Dendritic cell treated with granulocyte-macrophage colony-stimulating factor and Interleukin-4, amounts not matched to agents 40 ng/mL and 50 ng/mL, for 4 days (primary cell): ENCODE measurements around the gene SNF8.

Experiments used
- H3K27ac Mint-ChIP-seq: one replicate; pipeline ENCODE4 v1.8.0; 2022; ENCODE audit warnings: mild to moderate bottlenecking, mixed read lengths
- H3K27me3 Mint-ChIP-seq: one replicate; pipeline ENCODE4 v1.8.0; 2022; ENCODE audit warnings: mild to moderate bottlenecking, mixed read lengths
- H3K36me3 Mint-ChIP-seq: one replicate; pipeline ENCODE4 v1.8.0; 2022; ENCODE audit warnings: low read depth, mixed read lengths
- H3K4me1 Mint-ChIP-seq: one replicate; pipeline ENCODE4 v1.8.0; 2022; ENCODE audit warnings: low read depth, mixed read lengths
- H3K4me3 Mint-ChIP-seq: one replicate; pipeline ENCODE4 v1.8.0; 2022; ENCODE audit warnings: mild to moderate bottlenecking, moderate library complexity, mixed read lengths
- H3K9me3 Mint-ChIP-seq: one replicate; pipeline ENCODE4 v1.8.0; 2022; ENCODE audit warnings: mixed read lengths
- intact Hi-C: fragments of 100-400 bp; cut with micrococcal nuclease; formaldehyde crosslinking; loops from one replicate; pipeline ENCODE4 v1.15.0; 2022

Gene SNF8

GRCh38 chr17:48944515-48945260 lies at the start of gene SNF8:
Gene SNF8 (minus strand): TSS chr17:48944842. CDS start chr17:48944734, 108 bp downstream.
- intact Hi-C loops: loop anchor here (1.0 to 2.0 kb wide), 2 partner anchors 36 to 52 kb away; partner anchors contain the start of genes ATP5MC1 and UBE2Z
- Mint-ChIP-seq H3K27me3 (peaks cover 17% of the 10 kb centered on the region), H3K9me3 (no peaks in the 10 kb centered on the region), H3K4me1 (peaks cover 19% of the 10 kb centered on the region), H3K36me3 (peaks cover 39% of the 10 kb centered on the region), H3K27ac (peak within 1 kb of the TSS; percentile 92), H3K4me3 (peak within 1 kb of the TSS; percentile 98)

- peaks cover 28% of the 10 kb centered on the region for H3K4me1 Mint-ChIP-seq
- no peaks in the 10 kb centered on the region for H3K9me3 Mint-ChIP-seq
- no peak overlapping the region for H3K4me3 Mint-ChIP-seq
- no peaks in the 10 kb centered on the region for H3K36me3 Mint-ChIP-seq
- no peak overlapping the region for H3K27ac Mint-ChIP-seq
- peaks cover 78% of the 10 kb centered on the region for H3K27me3 Mint-ChIP-seq
- intact Hi-C loops: no loop called here
Observed at GRCh38 chr17:48993951-48994350, 49.3 kb upstream of the SNF8 start.

- intact Hi-C loops: no loop called here
- Mint-ChIP-seq H3K27ac (no peak overlapping the region), H3K36me3 (no peaks in the 10 kb centered on the region), H3K4me3 (no peak overlapping the region), H3K9me3 (no peaks in the 10 kb centered on the region), H3K27me3 (peaks cover 76% of the 10 kb centered on the region), H3K4me1 (peaks cover 23% of the 10 kb centered on the region)
Observed at GRCh38 chr17:48993305-48993704, 48.7 kb upstream of the SNF8 start.

GRCh38 chr17:48992444-48992843 lies 47.8 kb upstream of the SNF8 start:
- Mint-ChIP-seq H3K36me3 (no peaks in the 10 kb centered on the region), H3K4me1 (peaks cover 14% of the 10 kb centered on the region), H3K4me3 (no peak overlapping the region), H3K9me3 (no peaks in the 10 kb centered on the region), H3K27ac (no peak overlapping the region), H3K27me3 (peaks cover 72% of the 10 kb centered on the region)
- intact Hi-C loops: no loop called here

GRCh38 chr17:48990882-48991357 lies 46.3 kb upstream of the SNF8 start:
- Mint-ChIP-seq H3K27ac (no peak overlapping the region), H3K4me1 (no peaks in the 10 kb centered on the region)

GRCh38 chr17:48989100-48989499 lies 44.5 kb upstream of the SNF8 start:
- H3K27me3 Mint-ChIP-seq: peaks cover 59% of the 10 kb centered on the region

More at GRCh38 chr17:48990882-48991357, 46.3 kb upstream of the SNF8 start:
- H3K36me3 Mint-ChIP-seq: no peaks in the 10 kb centered on the region
- H3K27me3 Mint-ChIP-seq: peaks cover 64% of the 10 kb centered on the region
- intact Hi-C loops: no loop called here
- H3K9me3 Mint-ChIP-seq: no peaks in the 10 kb centered on the region
- no peak overlapping the region for H3K4me3 Mint-ChIP-seq

GRCh38 chr17:48985436-48986245 lies 41.0 kb upstream of the SNF8 start:
- Mint-ChIP-seq H3K27ac (no peak overlapping the region), H3K9me3 (peaks cover 8% of the 10 kb centered on the region), H3K4me3 (no peak overlapping the region)

More at GRCh38 chr17:48989100-48989499, 44.5 kb upstream of the SNF8 start:
- H3K27ac Mint-ChIP-seq: no peak overlapping the region
- H3K9me3 Mint-ChIP-seq: no peaks in the 10 kb centered on the region
- intact Hi-C loops: no loop called here
- H3K36me3 Mint-ChIP-seq: no peaks in the 10 kb centered on the region
- H3K4me3 Mint-ChIP-seq: no peak overlapping the region
- no peaks in the 10 kb centered on the region for H3K4me1 Mint-ChIP-seq

GRCh38 chr17:48981927-48982539 lies 37.4 kb upstream of the SNF8 start:
- no peaks in the 10 kb centered on the region for H3K4me1 Mint-ChIP-seq
- H3K36me3 Mint-ChIP-seq: no peaks in the 10 kb centered on the region
- intact Hi-C loops: no loop called here
- no peak overlapping the region for H3K27ac Mint-ChIP-seq
- no peak overlapping the region for H3K4me3 Mint-ChIP-seq
- peaks cover 56% of the 10 kb centered on the region for H3K27me3 Mint-ChIP-seq
- peaks cover 8% of the 10 kb centered on the region for H3K9me3 Mint-ChIP-seq

More at GRCh38 chr17:48985436-48986245, 41.0 kb upstream of the SNF8 start:
- Mint-ChIP-seq H3K4me1 (no peaks in the 10 kb centered on the region), H3K36me3 (no peaks in the 10 kb centered on the region), H3K27me3 (peaks cover 65% of the 10 kb centered on the region)
- intact Hi-C loops: no loop called here

- Mint-ChIP-seq H3K36me3 (no peaks in the 10 kb centered on the region), H3K27ac (no peak overlapping the region), H3K27me3 (peaks cover 71% of the 10 kb centered on the region), H3K4me1 (peaks cover 5% of the 10 kb centered on the region), H3K4me3 (no peak overlapping the region), H3K9me3 (no peaks in the 10 kb centered on the region)
- intact Hi-C loops: no loop called here
Observed at GRCh38 chr17:48973806-48974205, 29.2 kb upstream of the SNF8 start.

GRCh38 chr17:48972749-48973097 lies 28.1 kb upstream of the SNF8 start:
- Mint-ChIP-seq H3K4me3 (no peak overlapping the region), H3K36me3 (no peaks in the 10 kb centered on the region), H3K9me3 (no peaks in the 10 kb centered on the region), H3K27me3 (peaks cover 76% of the 10 kb centered on the region), H3K27ac (no peak overlapping the region), H3K4me1 (peaks cover 5% of the 10 kb centered on the region)
- intact Hi-C loops: no loop called here

- Mint-ChIP-seq H3K4me3 (no peak overlapping the region), H3K27ac (no peak overlapping the region), H3K9me3 (no peaks in the 10 kb centered on the region), H3K27me3 (peaks cover 70% of the 10 kb centered on the region), H3K36me3 (no peaks in the 10 kb centered on the region), H3K4me1 (peaks cover 5% of the 10 kb centered on the region)
- intact Hi-C loops: no loop called here
Observed at GRCh38 chr17:48970865-48971687, 26.4 kb upstream of the SNF8 start.

GRCh38 chr17:48970224-48970623 lies 25.6 kb upstream of the SNF8 start:
- Mint-ChIP-seq H3K36me3 (no peaks in the 10 kb centered on the region), H3K9me3 (no peaks in the 10 kb centered on the region), H3K4me1 (peaks cover 5% of the 10 kb centered on the region), H3K27ac (no peak overlapping the region), H3K4me3 (no peak overlapping the region), H3K27me3 (peaks cover 67% of the 10 kb centered on the region)
- intact Hi-C loops: no loop called here

GRCh38 chr17:48961516-48962233 lies 17.0 kb upstream of the SNF8 start:
- intact Hi-C loops: no loop called here
- Mint-ChIP-seq H3K4me3 (no peak overlapping the region), H3K27ac (no peak overlapping the region), H3K4me1 (no peaks in the 10 kb centered on the region), H3K36me3 (no peaks in the 10 kb centered on the region), H3K9me3 (no peaks in the 10 kb centered on the region), H3K27me3 (peaks cover 51% of the 10 kb centered on the region)
